ENCODE results near the gene CAPN13. TPM values are rescaled to one million over a fixed set of nuclear protein-coding genes. Genes with fewer than 3 reads are reported as not detected.

CAPN13 gene
- not detected in 2 replicates for total RNA-seq

DNA sequence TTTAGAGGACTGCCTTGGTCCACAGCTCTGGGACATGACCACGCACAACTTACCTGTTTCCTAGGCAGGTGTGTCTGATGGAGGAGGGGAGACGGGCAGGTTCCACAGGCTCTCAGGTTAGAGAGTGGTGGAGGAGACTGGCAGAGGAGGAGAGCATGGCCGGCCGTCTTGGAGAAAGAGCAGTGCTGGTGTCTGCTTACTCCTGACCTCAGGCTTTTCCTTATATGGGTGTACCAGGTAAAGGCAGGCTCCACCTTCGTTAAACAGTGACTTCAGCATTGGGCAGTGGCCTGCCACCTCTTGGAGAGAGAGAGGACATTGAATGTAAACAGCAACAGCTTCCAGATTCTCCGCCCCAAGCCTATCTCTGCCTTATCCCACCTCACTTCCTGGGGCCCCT, at the start of gene CAPN13:
Gene CAPN13, minus strand, starts transcription at position 198 of the 400 bp plus-strand sequence. CDS start 20,121 bp downstream, outside the sequence.

All from myometrial cell (primary cell).